Esophagus squamous epithelium (tissue), 5 donors: ENCODE data around the gene TBCD. TPM values are rescaled to one million over a fixed set of nuclear protein-coding genes. Genes with fewer than 3 reads are reported as not detected.

ENCODE experiments used
- DNase-seq: peaks from one replicate; lab custom pipeline; 2025; lab: John Stamatoyannopoulos, UW
- H3K27ac ChIP-seq, 4 donors: fragments of 200-600 bp; sonication (generic); one replicate each; pipeline ENCODE4 v1.5.1; 2016 to 2019; ENCODE audit warnings: mild to moderate bottlenecking in 1 of 4
- H3K27me3 ChIP-seq, 4 donors: fragments of 200-600 bp; sonication (generic); 1 replicate in 3 of 4; 2 replicates in 1 of 4; pipeline versions ENCODE4 v1.5.1 to v1.6.0; 2017 to 2021; ENCODE audit warnings: antibody characterized with exemption in 1 of 4
- H3K36me3 ChIP-seq, 3 donors: fragments of 200-600 bp; sonication (generic); one replicate each; pipeline ENCODE4 v1.5.1; 2016 to 2019
- H3K4me1 ChIP-seq, 3 donors: fragments of 200-600 bp; sonication (generic); one replicate each; pipeline ENCODE4 v1.5.1; 2017 to 2019
- H3K4me3 ChIP-seq, 4 donors: fragments of 200-600 bp; sonication (generic); 1 replicate in 3 of 4; 2 replicates in 1 of 4; pipeline ENCODE4 v1.5.1; 2016 to 2019; ENCODE audit warnings: mild to moderate bottlenecking in 2 of 4, moderate library complexity in 1 of 4
- H3K9me3 ChIP-seq, 3 donors: fragments of 200-600 bp; sonication (generic); one replicate each; pipeline ENCODE4 v1.5.1; 2016 to 2019
- POLR2A ChIP-seq, 4 donors: fragments of 450-650 bp; IDR thresholded peaks; one replicate each; pipeline ENCODE4 v1.6.1; 2017; ENCODE audit warnings: antibody characterized with exemption in 4 of 4, mild to moderate bottlenecking in 4 of 4, moderate library complexity in 3 of 4
- WGBS, 2 donors: methylation state at CpG; one replicate each; pipeline ENCODE4 v1.1.5; 2018; 5-methylcytosine and 5-hydroxymethylcytosine counted together
- intact Hi-C: fragments of 100-400 bp; cut with DNase I; formaldehyde crosslinking; loops from one replicate; pipeline ENCODE4 v1.15.0; 2022
- total RNA-seq, 4 donors: library from RNA; depleted of rRNA; stranded (reverse); fragments of >200 nt; gene quantifications; one replicate each; pipeline ENCODE4 v1.1.0, GENCODE V29; 2016
- TF ChIP-seq, protein P1 (sequence below), 6 experiments: fragments of 450-650 bp in 4 of 6; fragments of 200-600 bp in 2 of 6; sonication (generic) in 2 of 6; IDR thresholded peaks; one replicate each; pipeline ENCODE4 v1.5.1; 2016 to 2019; ENCODE audit warnings: antibody characterized with exemption in 6 of 6, mild to moderate bottlenecking in 4 of 6, moderate library complexity in 4 of 6
- donor health status: DM: yes; HTN: yes; CAD: no.

The TBCD gene
- 10 to 100 TPM; 38.8 to 58.3 (median 55.0) TPM for total RNA-seq

DNA sequence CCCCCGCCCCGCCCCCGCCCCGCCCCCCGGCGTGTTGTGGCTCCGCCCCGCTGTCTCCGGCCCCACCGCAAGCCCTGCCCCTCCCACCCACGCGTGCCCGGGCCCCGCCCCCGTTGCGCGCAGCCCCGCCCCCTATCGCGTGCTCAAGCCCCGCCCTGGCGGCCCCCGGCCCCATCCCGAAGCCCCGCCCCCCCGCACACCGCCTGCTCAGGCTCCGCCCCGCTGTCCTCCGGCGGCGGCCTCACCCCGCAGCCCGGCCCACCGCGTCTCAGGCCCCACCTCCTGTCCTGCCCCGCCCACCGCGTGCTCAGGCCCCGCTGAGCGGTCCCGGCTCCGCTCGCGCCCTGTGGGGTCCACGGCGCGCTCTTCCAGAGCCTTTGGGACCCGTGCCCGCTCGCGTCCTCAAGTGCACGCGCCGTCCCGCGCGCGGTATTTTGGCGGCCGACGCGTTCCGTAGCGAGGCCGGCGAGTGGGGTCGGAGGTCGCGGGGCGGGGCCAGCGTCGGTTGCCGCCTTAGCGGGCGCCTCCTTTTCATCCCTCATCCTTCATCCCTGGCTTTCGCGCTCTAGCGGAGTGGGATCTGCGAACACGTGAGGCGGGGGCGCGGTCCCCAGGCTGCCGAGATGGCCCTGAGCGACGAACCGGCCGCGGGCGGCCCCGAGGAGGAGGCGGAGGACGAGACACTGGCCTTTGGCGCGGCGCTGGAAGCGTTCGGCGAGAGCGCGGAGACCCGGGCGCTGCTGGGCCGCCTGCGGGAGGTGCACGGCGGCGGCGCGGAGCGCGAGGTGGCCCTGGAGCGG, at the start of gene TBCD:
Gene TBCD, plus strand, starts transcription at position 495 of the 800 bp plus-strand sequence. Its CDS starts 129 bp downstream, at position 624.
- Histone ChIP-seq H3K36me3 (peaks cover 0 to 8% (median 0%) of the 10 kb centered on the region in 3 donors), H3K9me3 (no peaks in the 10 kb centered on the region), H3K4me3 (peak within 1 kb of the TSS; percentile 69 to 100 (median 98)), H3K27me3 (no peaks in the 10 kb centered on the region), H3K27ac (peak within 1 kb of the TSS; percentile 81 to 94 (median 90)), H3K4me1 (peaks cover 15 to 45% (median 20%) of the 10 kb centered on the region in 3 donors)
- TF ChIP-seq POLR2A (IDR thresholded peaks at IDR 0.05) = peak in 2 of 4 donors; percentile 21 to 57
- TF ChIP-seq, protein P1, sequence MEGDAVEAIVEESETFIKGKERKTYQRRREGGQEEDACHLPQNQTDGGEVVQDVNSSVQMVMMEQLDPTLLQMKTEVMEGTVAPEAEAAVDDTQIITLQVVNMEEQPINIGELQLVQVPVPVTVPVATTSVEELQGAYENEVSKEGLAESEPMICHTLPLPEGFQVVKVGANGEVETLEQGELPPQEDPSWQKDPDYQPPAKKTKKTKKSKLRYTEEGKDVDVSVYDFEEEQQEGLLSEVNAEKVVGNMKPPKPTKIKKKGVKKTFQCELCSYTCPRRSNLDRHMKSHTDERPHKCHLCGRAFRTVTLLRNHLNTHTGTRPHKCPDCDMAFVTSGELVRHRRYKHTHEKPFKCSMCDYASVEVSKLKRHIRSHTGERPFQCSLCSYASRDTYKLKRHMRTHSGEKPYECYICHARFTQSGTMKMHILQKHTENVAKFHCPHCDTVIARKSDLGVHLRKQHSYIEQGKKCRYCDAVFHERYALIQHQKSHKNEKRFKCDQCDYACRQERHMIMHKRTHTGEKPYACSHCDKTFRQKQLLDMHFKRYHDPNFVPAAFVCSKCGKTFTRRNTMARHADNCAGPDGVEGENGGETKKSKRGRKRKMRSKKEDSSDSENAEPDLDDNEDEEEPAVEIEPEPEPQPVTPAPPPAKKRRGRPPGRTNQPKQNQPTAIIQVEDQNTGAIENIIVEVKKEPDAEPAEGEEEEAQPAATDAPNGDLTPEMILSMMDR (IDR thresholded peaks at IDR 0.05) = peak in 2 of 6 experiments; percentile 9 to 25
- WGBS, 2 donors = 0% methylated on average over 5 of the region's 114 CpGs; no CpG with 5 or more reads in 1 of the 2 donors
- intact Hi-C loops = loop anchor here (5.0 to 10.0 kb wide), 3 partner anchors 47 to 157 kb away; partner anchors contain the start of gene WDR45B
- DNase-seq = no peak

DNA sequence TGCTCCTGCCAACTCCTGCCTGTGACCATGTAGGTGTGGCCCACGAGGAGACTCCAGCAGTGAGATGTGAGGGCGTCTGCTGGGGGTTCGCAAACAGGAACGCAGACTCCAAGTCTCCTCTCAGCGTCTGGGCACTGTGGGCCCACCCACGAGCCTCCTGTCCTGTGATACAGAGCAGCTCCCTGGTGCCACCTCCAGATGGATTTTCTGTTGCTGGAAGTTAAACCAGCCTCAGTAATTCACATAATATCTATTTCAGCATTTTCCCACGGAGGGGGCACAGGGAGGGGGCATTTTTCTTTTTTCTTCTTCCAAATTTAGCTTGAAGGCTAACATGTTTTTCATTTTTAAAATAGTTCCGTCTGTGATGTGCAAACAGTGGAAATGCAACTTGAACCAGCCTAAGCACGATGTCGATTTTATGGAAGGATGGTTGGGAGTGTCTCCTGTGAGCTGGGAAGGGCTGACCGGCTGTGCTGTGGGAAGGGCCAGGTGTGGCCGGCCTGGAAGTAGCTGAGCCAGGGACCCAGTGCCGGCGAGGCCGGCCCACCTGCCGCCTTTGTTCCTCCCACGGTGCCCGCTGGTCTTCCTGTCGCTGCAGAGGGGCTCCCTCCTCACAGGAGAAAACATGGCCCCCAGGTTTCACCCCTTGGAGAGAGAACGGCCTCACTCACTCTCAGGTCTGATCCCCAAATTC, 49.5 kb upstream of the TBCD start:
- TF ChIP-seq POLR2A (IDR thresholded peaks at IDR 0.05) = no peak
- TF ChIP-seq, protein P1 (IDR thresholded peaks at IDR 0.05) = no peak
- intact Hi-C loops = loop anchor here (10.0 kb wide), 1 partner anchor 52 kb away; the partner anchor contains the start of gene TBCD
- Histone ChIP-seq H3K4me3 (peak overlapping the region in 1 of 4 donors; percentile 15), H3K27me3 (no peaks in the 10 kb centered on the region), H3K36me3 (no peaks in the 10 kb centered on the region), H3K4me1 (peaks cover 22 to 42% (median 25%) of the 10 kb centered on the region in 3 donors), H3K27ac (peak overlapping the region; percentile 72 to 90 (median 82)), H3K9me3 (no peaks in the 10 kb centered on the region)
- 7 to 39% methylated on average over 9 to 11 of the region's 20 CpGs for WGBS, 2 donors
- no peak for DNase-seq

DNA sequence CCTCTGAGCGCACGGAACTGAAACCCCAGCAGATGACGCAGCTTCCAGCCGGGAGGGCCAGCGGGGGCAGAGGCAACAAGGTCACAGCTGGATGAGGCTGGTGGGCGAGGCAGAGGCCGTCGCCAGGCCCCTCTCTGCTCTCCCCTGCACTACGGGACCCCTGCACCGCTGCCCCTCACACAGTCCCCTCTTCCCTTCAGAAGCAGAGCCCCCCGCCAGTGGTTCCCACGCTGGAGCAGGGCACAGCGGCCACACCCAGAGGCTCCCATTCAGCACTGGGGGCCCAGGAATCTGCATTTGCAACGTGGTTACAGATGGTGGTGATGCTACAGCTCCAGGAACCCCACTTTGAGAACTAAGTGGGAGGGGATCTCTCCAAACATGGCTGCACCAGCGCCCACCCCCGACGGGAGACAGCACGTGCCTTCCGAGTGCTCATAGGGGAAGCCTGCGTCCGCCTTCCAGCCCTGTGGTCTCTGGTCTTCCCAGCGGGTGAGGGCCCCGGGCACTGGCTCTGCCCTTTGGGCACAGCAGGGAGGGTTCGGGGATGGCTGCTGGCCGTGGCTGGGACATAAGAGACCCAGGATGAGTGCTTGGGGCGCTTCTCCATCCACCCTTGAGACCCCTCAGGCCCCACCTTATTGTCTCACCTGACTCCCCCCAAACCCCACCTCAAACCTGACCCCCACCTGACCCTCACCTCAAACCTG, 48.7 kb upstream of the TBCD start:
- Histone ChIP-seq H3K4me3 (no peak overlapping the region), H3K9me3 (no peaks in the 10 kb centered on the region), H3K4me1 (peaks cover 17 to 39% (median 19%) of the 10 kb centered on the region in 3 donors), H3K27me3 (no peaks in the 10 kb centered on the region), H3K36me3 (no peaks in the 10 kb centered on the region), H3K27ac (peak overlapping the region in 3 of 4 donors; percentile 80 to 90 (median 84))
- no peak for DNase-seq
- WGBS, 2 donors = 75 to 81% methylated on average over 5 to 10 of the region's 26 CpGs
- TF ChIP-seq, protein P1 (IDR thresholded peaks at IDR 0.05) = no peak
- no peak for TF ChIP-seq POLR2A (IDR thresholded peaks at IDR 0.05)
- intact Hi-C loops = loop anchor here (10.0 kb wide), 1 partner anchor 52 kb away; the partner anchor contains the start of gene TBCD

DNA sequence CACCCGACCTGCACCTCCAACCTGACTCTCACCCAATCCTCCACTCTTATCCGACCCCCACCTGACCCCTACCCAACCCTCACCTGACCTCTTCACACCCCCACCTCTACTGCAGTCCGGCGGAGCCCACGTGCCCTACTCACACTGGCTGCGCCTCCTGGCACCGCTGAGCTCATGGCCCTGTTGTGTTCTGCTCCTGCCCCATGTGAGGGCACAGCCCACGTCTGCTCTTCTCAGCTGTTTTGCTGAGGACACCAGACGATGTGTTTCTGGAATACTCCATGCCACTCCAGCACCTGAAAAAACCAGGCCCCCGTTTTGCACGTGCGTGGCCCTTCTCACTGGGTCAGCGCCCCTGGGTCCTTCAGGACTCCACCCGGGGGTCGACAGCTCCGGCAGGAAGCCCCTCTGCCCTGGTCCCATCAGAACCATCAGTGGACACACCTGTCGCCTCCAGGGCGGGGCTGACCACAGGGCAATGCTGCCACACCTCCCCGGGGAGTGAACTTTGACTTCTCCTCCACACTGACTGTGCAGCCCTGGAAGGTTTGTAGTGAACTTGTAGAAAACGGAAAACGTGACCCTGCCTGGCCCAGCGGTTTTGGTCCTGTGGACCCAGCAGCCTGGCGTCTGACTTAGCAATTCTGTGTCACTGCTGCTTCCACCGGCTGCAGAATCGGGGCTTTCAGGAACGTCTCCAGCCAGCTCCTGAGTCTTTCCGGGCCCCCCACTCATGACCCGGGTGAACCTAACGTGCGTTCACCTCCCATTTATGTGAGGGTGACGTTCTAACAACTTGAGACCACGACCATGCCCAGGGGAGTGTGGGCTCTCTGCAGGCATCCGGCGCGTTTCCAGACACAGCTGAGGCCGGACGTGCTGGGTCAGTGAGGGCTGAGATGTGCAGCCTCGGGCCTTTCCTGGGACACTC, 47.7 kb upstream of the TBCD start:
- TF ChIP-seq POLR2A (IDR thresholded peaks at IDR 0.05) = no peak
- TF ChIP-seq, protein P1 (IDR thresholded peaks at IDR 0.05) = no peak
- intact Hi-C loops = loop anchor here (10.0 kb wide), 1 partner anchor 51 kb away; the partner anchor contains the start of gene TBCD
- Histone ChIP-seq H3K4me1 (peaks cover 14 to 39% (median 17%) of the 10 kb centered on the region in 3 donors), H3K27me3 (no peaks in the 10 kb centered on the region), H3K36me3 (no peaks in the 10 kb centered on the region), H3K4me3 (no peak overlapping the region), H3K9me3 (no peaks in the 10 kb centered on the region), H3K27ac (no peak overlapping the region)
- DNase-seq = no peak
- 73 to 75% methylated on average over 12 to 24 of the region's 38 CpGs for WGBS, 2 donors
